Osteocyte (in vitro differentiated cells): ENCODE measurements around the gene APBA2. TPM values are rescaled to one million over a fixed set of nuclear protein-coding genes. Genes with fewer than 3 reads are reported as not detected.
A peak's percentile ranks its signal among the peaks of the same experiment; 100 is the strongest.

ENCODE experiments used
- DNase-seq: peaks from one replicate; pipeline ENCODE4 v3.0.0; 2021; ENCODE audit warnings: mixed read lengths; ENCODE audit not compliant: unreplicated experiment; ENCODE audit errors: extremely low spot score
- H3K27ac Mint-ChIP-seq: one replicate; pipeline ENCODE4 v1.8.0; 2021; ENCODE audit warnings: mild to moderate bottlenecking, mixed read lengths; ENCODE audit not compliant: unreplicated experiment
- H3K27me3 Mint-ChIP-seq: one replicate; pipeline ENCODE4 v1.8.0; 2021; ENCODE audit warnings: mixed read lengths; ENCODE audit not compliant: unreplicated experiment
- H3K36me3 Mint-ChIP-seq: one replicate; pipeline ENCODE4 v1.8.0; 2021; ENCODE audit warnings: mixed read lengths; ENCODE audit not compliant: unreplicated experiment
- H3K4me1 Mint-ChIP-seq: one replicate; pipeline ENCODE4 v1.8.0; 2021; ENCODE audit warnings: mixed read lengths; ENCODE audit not compliant: unreplicated experiment
- H3K4me3 Mint-ChIP-seq: one replicate; pipeline ENCODE4 v1.8.0; 2021; ENCODE audit warnings: mild to moderate bottlenecking, moderate library complexity, mixed read lengths; ENCODE audit not compliant: unreplicated experiment
- H3K9me3 Mint-ChIP-seq: one replicate; pipeline ENCODE4 v1.8.0; 2021; ENCODE audit warnings: mixed read lengths; ENCODE audit not compliant: unreplicated experiment
- CTCF ChIP-seq: fragments of 200-600 bp; sonication (generic); IDR thresholded peaks from 2 replicates; pipeline ENCODE4 v1.5.0; 2021; ENCODE audit warnings: antibody characterized with exemption, mild to moderate bottlenecking, moderate library complexity
- total RNA-seq: library from RNA; stranded (reverse); gene quantifications from 2 replicates; pipeline ENCODE4 v1.2.1, GENCODE V29; 2021

Gene APBA2
- total RNA-seq, 1 donor from 2014 or later, result 23.5 TPM

- no peaks in the 10 kb centered on the region for H3K27me3 Mint-ChIP-seq
- no peak overlapping the region for H3K27ac Mint-ChIP-seq
- peak; percentile 77 for DNase-seq
- H3K4me3 Mint-ChIP-seq, result no peak overlapping the region
- no peaks in the 10 kb centered on the region for H3K36me3 Mint-ChIP-seq
- H3K4me1 Mint-ChIP-seq, result peaks cover 10% of the 10 kb centered on the region
- peaks cover 5% of the 10 kb centered on the region for H3K9me3 Mint-ChIP-seq
- TF ChIP-seq CTCF, result no peak
Observed at GRCh38 chr15:29035336-29036285, 149.8 kb downstream of the APBA2 start.

GRCh38 chr15:29037997-29038705 lies 152.4 kb downstream of the APBA2 start:
- peaks cover 25% of the 10 kb centered on the region for H3K4me1 Mint-ChIP-seq
- DNase-seq, result no peak
- no peaks in the 10 kb centered on the region for H3K27me3 Mint-ChIP-seq
- H3K4me3 Mint-ChIP-seq, result no peak overlapping the region
- H3K27ac Mint-ChIP-seq, result no peak overlapping the region
- H3K9me3 Mint-ChIP-seq, result peaks cover 5% of the 10 kb centered on the region
- H3K36me3 Mint-ChIP-seq, result no peaks in the 10 kb centered on the region
- no peak for TF ChIP-seq CTCF

- Mint-ChIP-seq H3K4me3 (no peak overlapping the region), H3K36me3 (no peaks in the 10 kb centered on the region), H3K4me1 (peaks cover 41% of the 10 kb centered on the region), H3K27ac (no peak overlapping the region), H3K27me3 (no peaks in the 10 kb centered on the region), H3K9me3 (peaks cover 5% of the 10 kb centered on the region)
- TF ChIP-seq CTCF, result no peak
- no peak for DNase-seq
Observed at GRCh38 chr15:29039466-29040369, 153.9 kb downstream of the APBA2 start.

GRCh38 chr15:29040370-29040751 lies 154.6 kb downstream of the APBA2 start:
- Mint-ChIP-seq H3K4me3 (no peak overlapping the region), H3K36me3 (no peaks in the 10 kb centered on the region), H3K27ac (no peak overlapping the region), H3K4me1 (peaks cover 43% of the 10 kb centered on the region), H3K9me3 (peaks cover 5% of the 10 kb centered on the region), H3K27me3 (no peaks in the 10 kb centered on the region)
- no peak for TF ChIP-seq CTCF
- no peak for DNase-seq
